Activated CD8-positive, alpha-beta memory T cell treated with anti-CD3 and anti-CD28 coated beads, Interleukin-2, amount 50 U/mL, for 24 hours (primary cell): ENCODE results near the gene MAN2A1.

ENCODE experiments used
- DNase-seq: peaks from one replicate; pipeline ENCODE4 v3.0.0-alpha.2; 2020; ENCODE audit errors: extremely low read depth

The MAN2A1 gene

DNA sequence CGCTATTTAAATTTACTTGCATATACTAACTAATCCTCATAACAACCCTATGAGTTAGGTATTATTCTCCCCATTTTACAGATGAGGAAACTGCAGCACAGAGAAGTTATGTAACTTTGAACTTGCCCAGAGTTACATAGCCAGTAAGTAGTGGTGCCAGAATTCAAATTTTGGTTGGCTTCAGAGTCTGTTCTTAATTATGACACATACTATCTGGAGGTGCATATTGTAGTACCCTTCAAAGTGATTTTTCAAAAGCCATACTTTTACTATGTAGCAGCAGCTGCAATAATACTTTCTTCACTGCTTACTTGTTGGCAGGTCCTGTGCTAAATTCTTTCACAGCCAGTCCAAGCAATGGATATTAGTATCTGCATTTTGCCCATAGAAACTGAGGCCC is 16.4 kb downstream of the MAN2A1 start:
- DNase-seq, result no peak

- DNase-seq, result no peak
Observed at GRCh38 chr5:109707531-109707930, 17.8 kb downstream of the MAN2A1 start.

- DNase-seq, result no peak
Observed at GRCh38 chr5:109708813-109709212, 19.1 kb downstream of the MAN2A1 start.

DNA sequence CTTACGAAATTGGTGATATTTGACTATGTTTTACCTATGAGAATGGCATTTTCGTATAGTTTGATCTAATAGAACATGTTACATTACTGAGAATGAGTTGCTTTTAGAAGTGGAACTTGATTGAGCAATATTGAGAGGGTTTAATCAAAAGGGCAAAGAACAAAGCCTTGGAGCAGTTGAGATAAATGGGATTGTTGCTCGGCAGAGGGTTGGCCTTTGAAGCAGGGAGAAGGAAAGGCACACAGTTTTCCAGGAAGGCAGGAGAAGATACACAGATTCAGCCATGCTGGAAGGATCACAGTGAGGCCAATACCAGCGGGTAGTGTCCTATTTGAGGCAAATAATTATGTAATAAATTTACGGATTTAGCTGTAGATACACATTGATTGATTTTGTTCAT is 19.5 kb downstream of the MAN2A1 start:
- no peak for DNase-seq

- DNase-seq, result no peak
Observed at GRCh38 chr5:109711673-109712072, 21.9 kb downstream of the MAN2A1 start.

- DNase-seq, result no peak
Observed at GRCh38 chr5:109713453-109713852, 23.7 kb downstream of the MAN2A1 start.

GRCh38 chr5:109714592-109714991 is 24.9 kb downstream of the MAN2A1 start:
- DNase-seq, result no peak

- no peak for DNase-seq
Observed at GRCh38 chr5:109718216-109718615, 28.5 kb downstream of the MAN2A1 start.

DNA sequence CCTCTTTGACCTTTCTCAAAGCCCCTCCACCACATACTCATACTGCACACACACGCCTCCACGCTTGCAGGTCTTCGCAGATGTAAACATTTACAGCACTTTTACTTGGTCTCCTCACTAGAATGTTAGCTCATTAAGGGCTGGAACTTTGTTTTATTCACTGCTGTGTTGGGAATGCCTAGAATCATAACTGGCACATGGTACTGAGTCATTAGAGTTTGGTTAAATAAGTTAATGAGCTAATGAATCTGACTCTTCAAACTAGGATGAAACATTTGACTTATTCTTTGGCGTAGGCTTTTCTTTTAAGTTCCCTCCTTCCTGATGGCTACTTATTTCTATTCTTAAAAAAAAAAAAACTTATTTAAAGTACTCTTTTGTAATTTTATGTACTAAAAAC is 28.9 kb downstream of the MAN2A1 start:
- DNase-seq, result no peak

- no peak for DNase-seq
Observed at GRCh38 chr5:109719978-109720377, 30.3 kb downstream of the MAN2A1 start.

GRCh38 chr5:109721741-109722140 is 32.0 kb downstream of the MAN2A1 start:
- no peak for DNase-seq

DNA sequence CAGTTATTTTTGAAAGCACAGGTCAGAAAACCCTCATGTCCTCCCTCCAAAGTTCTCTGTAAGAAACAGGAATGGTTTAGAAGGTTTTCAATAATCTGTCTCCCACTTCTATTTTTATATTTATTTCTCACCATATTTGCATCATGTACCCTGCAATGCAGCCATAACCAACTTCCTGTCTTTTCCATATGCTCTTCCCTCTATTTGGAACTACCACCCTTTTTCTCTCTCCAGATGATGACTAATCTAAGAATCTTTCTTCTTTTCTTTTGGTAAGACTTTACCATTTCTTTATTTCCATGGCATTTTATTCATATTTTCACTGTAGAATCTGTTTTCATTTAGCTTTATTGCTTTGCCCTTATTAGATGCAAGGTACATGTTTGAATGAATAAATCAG is 33.9 kb downstream of the MAN2A1 start:
- no peak for DNase-seq

DNA sequence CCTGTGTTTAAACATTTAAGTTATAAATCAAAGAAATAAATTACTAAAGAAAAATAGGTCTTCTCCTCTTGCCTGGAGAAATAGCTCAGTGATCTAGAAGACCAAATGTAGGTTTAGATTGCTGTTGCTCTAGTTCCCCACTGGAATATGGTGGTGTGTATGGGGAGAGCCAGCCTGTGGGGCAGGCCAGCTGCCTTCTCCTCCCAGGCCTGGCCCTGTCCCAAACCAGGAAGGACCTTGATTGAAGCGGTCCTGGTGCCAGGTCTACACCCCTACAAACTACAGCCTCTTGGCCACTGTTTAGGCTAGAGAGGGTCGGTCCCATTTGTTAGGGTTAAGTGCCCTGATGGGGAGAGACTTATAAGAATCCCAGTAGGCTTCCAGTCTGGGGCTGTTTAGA is 35.4 kb downstream of the MAN2A1 start:
- DNase-seq, result no peak

DNA sequence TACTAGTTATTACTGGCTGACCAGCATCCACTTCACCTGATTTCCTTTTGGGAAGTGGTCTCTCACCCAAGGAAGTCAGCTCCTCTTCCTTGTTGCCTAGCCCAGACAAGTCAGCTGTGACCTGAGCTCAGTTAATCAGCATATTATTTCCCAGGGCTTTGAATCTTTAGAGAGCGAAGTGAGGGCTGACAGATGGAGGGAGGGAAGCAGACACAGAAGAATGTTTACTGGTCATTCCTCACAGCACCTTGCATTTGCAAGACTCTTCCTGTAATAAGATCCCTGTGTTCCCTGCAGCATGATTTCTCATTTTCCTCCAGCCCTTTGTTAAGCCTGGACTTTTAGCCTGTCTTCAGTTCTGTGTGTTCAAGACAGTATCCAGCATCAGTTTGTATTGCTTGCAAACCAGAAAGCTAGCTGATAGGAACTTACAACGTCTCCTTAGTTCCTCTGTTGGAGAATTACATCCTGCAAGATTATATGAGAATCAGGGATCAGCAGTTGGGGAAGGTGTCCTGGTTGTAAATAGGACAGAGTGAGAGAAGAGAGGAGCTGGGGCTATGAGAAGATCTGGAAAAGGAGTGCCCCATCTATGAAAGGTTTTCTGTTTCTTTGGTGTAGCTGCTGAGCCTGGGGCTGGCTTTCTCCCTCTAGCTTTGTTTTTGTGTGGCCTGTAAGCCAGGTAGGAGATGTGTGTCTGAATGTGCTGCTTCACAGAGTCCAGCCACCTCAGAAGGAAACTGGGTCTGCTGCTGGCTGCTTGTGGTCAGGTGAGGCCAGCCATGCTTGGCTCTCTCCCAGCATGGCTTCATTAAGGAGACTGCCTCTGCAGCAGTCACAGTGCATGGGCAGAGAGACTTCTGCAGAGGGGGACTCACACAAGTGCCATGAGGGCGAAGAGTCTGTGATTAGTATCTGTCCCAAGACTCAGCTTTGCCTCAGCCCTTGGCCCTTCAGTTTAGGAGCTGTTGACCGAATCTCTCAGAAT is 50.3 kb downstream of the MAN2A1 start:
- no peak for DNase-seq

DNA sequence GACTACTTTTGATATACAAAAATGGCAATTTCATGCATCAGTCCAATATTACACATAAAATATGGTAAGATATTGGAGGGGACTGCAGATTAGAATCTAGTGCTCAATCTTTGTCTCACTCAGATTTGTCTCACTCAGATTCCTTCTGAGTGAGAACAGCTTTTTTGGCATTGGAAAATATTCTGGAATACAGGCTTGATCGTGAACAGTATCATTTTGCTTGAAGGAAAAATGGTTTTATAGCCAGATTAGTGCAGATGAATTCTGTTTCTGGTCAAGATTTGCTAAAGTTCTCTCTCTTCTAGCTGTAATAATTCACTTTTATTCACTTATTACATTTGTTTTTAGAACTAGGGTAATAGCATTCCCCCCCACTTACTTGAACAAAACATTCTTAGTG is 51.2 kb downstream of the MAN2A1 start:
- DNase-seq, result no peak

GRCh38 chr5:109741390-109741789 is 51.7 kb downstream of the MAN2A1 start:
- DNase-seq, result no peak

DNA sequence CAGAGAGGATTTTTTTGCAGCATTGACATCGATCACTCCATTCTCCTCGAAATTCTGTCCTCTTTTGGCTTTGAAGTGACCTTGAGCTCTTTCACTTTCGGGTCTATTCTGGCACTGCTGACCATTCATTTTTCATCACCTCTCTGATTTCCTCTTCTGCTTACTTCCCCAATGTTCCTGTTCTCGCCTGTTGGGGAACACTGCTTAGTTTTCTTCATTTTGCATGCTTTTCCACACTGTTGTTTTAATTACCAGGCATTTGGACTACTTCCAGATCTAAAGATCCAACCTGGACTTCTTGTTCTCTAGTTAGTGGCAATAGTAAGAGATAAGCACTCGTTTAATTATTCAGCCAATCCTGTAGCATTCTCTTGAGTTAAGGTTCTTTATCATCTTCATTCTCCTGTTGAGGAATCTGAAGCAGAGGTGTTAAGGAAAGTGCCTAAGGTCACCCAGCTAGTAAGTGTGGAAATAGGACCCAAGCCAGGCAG is 53.4 kb downstream of the MAN2A1 start:
- no peak for DNase-seq

DNA sequence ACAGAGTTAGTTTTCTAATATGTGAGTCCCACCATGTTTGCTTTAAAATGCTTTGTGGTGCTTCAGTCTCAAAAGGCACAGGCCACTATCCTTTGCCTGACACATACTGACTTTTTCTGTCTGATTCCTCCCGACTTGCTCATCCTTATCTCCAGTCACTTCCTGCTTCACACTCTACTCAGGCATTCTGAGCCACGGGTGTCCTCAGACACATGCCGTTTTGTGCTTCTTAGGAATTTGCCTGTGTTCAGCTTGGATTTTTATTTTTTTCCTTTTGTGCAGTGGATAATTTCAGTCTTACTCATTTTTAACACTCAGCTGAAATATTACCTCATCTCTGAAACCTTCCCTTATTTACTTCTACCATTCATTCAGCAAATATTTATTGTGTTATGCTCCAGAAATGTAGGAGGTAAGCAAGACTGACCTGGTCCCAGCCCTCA is 54.1 kb downstream of the MAN2A1 start:
- no peak for DNase-seq

GRCh38 chr5:109744261-109744660 is 54.5 kb downstream of the MAN2A1 start:
- DNase-seq, result no peak

DNA sequence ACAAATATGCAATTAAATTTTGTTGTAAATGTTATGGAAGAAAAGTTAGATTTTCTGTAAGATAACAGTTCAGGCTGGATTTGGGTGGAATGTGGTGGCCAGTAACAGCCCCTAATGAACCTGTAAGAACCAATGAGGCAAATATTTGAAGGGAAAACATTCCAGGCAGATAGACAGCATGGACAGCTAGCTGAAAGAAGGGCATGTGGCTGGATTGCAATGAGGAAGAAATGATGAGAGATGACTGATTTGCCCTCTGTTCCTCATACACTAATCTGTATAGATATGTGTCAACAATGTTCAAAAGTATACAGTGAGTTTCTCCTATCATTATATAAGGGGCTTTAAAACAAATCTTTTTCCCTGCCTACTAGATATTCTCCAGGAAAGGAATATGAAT is 58.8 kb downstream of the MAN2A1 start:
- DNase-seq, result no peak

- DNase-seq, result no peak
Observed at GRCh38 chr5:109750463-109750862, 60.7 kb downstream of the MAN2A1 start.

DNA sequence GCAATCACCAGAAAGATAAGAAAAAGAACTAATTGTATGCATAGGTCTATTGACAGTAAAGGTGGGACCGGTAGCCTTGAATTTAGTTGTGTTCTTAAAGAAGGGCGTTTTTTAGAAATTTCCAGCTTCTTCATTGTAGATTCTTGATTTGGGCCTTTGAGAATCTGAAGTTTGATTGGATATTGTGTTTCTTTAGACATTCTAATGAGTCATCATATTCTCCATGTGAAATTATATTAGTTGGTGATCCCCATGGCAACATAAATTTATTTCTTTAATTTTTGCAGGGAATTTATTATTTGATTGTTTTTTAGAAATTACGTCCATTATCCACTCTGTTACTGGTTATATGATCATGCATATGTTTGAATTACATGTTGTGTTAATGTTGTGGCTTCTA is 63.6 kb downstream of the MAN2A1 start:
- no peak for DNase-seq

DNA sequence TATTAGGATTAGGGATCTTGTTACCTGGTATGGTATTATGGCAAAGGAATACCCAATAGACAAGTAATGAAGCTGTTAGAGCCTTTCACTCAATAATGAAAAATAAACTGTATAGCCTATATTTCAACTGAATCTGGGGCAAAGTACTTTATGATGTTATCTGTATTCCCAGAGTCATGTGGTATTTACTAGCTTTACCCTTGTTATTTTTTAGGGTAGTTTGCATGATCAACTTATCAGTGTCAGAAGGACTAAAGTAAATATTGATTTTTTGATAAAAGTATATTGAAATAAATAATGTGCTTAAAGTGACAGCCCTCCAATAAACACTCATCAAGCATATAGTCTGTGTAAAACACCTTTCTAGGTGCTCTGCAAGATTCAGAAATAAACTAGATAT is 64.6 kb downstream of the MAN2A1 start:
- DNase-seq, result no peak
